Tibial nerve (tissue), 3 donors: ENCODE measurements around the gene FRMD4A.

Experiments
- POLR2A ChIP-seq, 2 donors: fragments of 450-650 bp; IDR thresholded peaks; one replicate each; pipeline ENCODE4 v1.6.1; 2017; ENCODE audit warnings: antibody characterized with exemption in 2 of 2, mild to moderate bottlenecking in 2 of 2, moderate library complexity in 2 of 2
- TF ChIP-seq, protein P1 (sequence below), 5 experiments: fragments of 200-600 bp in 3 of 5; fragments of 450-650 bp in 2 of 5; sonication (generic) in 3 of 5; IDR thresholded peaks; one replicate each; pipeline ENCODE4 v1.5.1; 2016 to 2019; ENCODE audit warnings: antibody characterized with exemption in 5 of 5, mild to moderate bottlenecking in 3 of 5, moderate library complexity in 2 of 5

GRCh38 chr10:13928451-13928850 is 402.3 kb downstream of the FRMD4A start:
- TF ChIP-seq, protein P1, sequence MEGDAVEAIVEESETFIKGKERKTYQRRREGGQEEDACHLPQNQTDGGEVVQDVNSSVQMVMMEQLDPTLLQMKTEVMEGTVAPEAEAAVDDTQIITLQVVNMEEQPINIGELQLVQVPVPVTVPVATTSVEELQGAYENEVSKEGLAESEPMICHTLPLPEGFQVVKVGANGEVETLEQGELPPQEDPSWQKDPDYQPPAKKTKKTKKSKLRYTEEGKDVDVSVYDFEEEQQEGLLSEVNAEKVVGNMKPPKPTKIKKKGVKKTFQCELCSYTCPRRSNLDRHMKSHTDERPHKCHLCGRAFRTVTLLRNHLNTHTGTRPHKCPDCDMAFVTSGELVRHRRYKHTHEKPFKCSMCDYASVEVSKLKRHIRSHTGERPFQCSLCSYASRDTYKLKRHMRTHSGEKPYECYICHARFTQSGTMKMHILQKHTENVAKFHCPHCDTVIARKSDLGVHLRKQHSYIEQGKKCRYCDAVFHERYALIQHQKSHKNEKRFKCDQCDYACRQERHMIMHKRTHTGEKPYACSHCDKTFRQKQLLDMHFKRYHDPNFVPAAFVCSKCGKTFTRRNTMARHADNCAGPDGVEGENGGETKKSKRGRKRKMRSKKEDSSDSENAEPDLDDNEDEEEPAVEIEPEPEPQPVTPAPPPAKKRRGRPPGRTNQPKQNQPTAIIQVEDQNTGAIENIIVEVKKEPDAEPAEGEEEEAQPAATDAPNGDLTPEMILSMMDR (IDR thresholded peaks at IDR 0.05): no peak
- no peak for TF ChIP-seq POLR2A (IDR thresholded peaks at IDR 0.05)
